HFFc6 (cell line): ENCODE measurements around the gene RPS6KC1. TPM values are rescaled to one million over a fixed set of nuclear protein-coding genes. Genes with fewer than 3 reads are reported as not detected.
A peak's percentile ranks its signal among the peaks of the same experiment; 100 is the strongest.
"Not testable (repeated sequence)": the region's sequence is repeated elsewhere in the genome, so short reads cannot be mapped to it uniquely, and the experiment has no call there.

Experiments used
- DNase-seq: peaks from one replicate; pipeline ENCODE4 v3.0.0-alpha.2; 2018
- H3K27ac Mint-ChIP-seq: 2 replicates; pipeline ENCODE4 v1.8.0; 2020; ENCODE audit warnings: mild to moderate bottlenecking, mixed read lengths
- H3K27me3 Mint-ChIP-seq: 2 replicates; pipeline ENCODE4 v1.8.0; 2021; ENCODE audit warnings: mild to moderate bottlenecking, moderate library complexity, mixed read lengths; ENCODE audit not compliant: insufficient read depth
- H3K36me3 Mint-ChIP-seq: 2 replicates; pipeline ENCODE4 v1.8.0; 2021; ENCODE audit warnings: low read depth, mixed read lengths
- H3K4me1 Mint-ChIP-seq: 2 replicates; pipeline ENCODE4 v1.8.0; 2020; ENCODE audit warnings: low read depth, mixed read lengths
- H3K4me3 Mint-ChIP-seq: 2 replicates; pipeline ENCODE4 v1.8.0; 2020; ENCODE audit warnings: mild to moderate bottlenecking, moderate library complexity, mixed read lengths
- H3K9me3 Mint-ChIP-seq: 2 replicates; pipeline ENCODE4 v1.8.0; 2020; ENCODE audit warnings: mild to moderate bottlenecking, mixed read lengths
- total RNA-seq, 6 experiments: library from RNA; stranded (reverse); fragmentation: NEBNext Ultra II Directional; extraction: Animal tissue kit (Norgen Biotek cat#: 25700); gene quantifications; 2 replicates in 1 of 6; 3 replicates in 5 of 6; pipeline ENCODE4 v1.2.3, GENCODE V29; 2021
- TF ChIP-seq, protein P1 (sequence below): fragments of 200-600 bp; sonication (generic); IDR thresholded peaks from 2 replicates; pipeline ENCODE4 v1.5.0; 2021; ENCODE audit warnings: antibody characterized with exemption, mild to moderate bottlenecking

Gene RPS6KC1
- total RNA-seq, 6 experiments from 2014 or later: 15.6 to 18.3 (median 17.3) TPM

DNA sequence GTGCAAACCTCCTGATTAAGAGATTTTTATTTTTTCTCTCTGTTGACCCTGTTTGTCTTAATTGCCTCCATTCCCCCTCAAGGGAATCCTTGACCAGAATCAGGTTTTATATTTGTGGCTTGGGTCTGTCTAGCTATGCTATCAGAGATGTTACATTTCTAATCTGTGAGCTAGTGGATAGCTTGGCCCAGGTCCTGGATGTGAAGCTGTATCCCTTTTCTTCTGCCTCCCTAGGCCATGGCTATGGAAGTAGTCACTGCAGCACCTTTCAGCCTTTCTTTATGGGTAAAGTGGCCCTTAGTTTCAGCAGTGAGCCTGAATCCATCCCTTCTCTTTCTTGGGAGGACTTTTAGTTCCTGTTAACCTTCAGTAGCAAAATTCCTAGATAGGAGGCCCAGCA is 18.4 kb upstream of the RPS6KC1 start:
- Mint-ChIP-seq H3K27ac (no peak overlapping the region), H3K27me3 (peaks cover 22% of the 10 kb centered on the region), H3K4me3 (no peak overlapping the region), H3K9me3 (no peaks in the 10 kb centered on the region), H3K4me1 (peaks cover 5% of the 10 kb centered on the region; the same call in 1 of the 2 replicates), H3K36me3 (no peaks in the 10 kb centered on the region)
- no peak for DNase-seq
- TF ChIP-seq, protein P1, sequence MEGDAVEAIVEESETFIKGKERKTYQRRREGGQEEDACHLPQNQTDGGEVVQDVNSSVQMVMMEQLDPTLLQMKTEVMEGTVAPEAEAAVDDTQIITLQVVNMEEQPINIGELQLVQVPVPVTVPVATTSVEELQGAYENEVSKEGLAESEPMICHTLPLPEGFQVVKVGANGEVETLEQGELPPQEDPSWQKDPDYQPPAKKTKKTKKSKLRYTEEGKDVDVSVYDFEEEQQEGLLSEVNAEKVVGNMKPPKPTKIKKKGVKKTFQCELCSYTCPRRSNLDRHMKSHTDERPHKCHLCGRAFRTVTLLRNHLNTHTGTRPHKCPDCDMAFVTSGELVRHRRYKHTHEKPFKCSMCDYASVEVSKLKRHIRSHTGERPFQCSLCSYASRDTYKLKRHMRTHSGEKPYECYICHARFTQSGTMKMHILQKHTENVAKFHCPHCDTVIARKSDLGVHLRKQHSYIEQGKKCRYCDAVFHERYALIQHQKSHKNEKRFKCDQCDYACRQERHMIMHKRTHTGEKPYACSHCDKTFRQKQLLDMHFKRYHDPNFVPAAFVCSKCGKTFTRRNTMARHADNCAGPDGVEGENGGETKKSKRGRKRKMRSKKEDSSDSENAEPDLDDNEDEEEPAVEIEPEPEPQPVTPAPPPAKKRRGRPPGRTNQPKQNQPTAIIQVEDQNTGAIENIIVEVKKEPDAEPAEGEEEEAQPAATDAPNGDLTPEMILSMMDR: no peak

DNA sequence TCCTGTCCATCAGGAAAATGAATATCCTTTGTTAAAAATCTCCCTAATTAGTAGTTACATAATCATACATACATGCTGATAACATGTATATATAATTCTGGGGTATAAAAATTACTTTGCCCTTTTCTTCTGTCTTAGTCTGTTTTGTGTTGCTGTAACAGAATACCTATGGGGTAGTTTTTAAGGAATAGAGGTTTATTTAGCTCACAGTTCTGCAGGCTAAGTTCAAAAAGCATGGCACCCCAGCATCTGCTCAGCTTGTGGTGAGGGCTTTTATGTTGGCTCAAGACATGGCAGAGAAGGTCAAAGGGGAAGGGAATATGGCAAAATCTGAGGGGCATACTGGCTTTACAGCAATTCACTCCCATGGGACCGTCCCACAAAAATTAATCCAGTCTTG is 16.3 kb upstream of the RPS6KC1 start:
- Mint-ChIP-seq H3K27me3 (peaks cover 17% of the 10 kb centered on the region), H3K36me3 (no peaks in the 10 kb centered on the region), H3K4me3 (no peak overlapping the region), H3K9me3 (no peaks in the 10 kb centered on the region), H3K4me1 (peaks cover 5% of the 10 kb centered on the region; the same call in 1 of the 2 replicates), H3K27ac (no peak overlapping the region)
- no peak for DNase-seq
- TF ChIP-seq, protein P1: no peak

DNA sequence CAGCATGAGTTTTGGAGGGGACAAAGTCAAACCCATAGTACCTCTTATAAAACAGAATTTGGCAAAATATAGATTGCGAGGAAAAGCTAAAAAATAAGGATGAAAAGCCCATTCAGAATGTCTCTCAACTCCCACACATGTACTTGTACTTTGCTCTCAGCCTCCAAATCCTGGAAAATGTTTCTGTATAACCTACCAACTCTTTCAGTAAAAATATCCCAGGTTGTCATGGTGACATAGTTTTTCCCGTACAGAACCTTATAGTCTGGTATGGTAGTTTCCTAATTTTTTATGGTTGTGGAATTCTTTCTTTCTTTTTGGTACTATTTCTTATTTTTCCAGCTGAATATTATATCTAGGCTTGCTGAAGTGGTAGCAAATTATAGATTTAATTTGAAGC is 15.5 kb upstream of the RPS6KC1 start:
- no peak for DNase-seq
- H3K4me3 Mint-ChIP-seq: no peak overlapping the region
- TF ChIP-seq, protein P1: no peak
- no peaks in the 10 kb centered on the region for H3K9me3 Mint-ChIP-seq
- H3K36me3 Mint-ChIP-seq: no peaks in the 10 kb centered on the region
- peaks cover 5% of the 10 kb centered on the region for H3K4me1 Mint-ChIP-seq
- H3K27ac Mint-ChIP-seq: no peak overlapping the region
- peaks cover 16% of the 10 kb centered on the region for H3K27me3 Mint-ChIP-seq

GRCh38 chr1:213041443-213041842 is 9.6 kb upstream of the RPS6KC1 start:
- H3K36me3 Mint-ChIP-seq: no peaks in the 10 kb centered on the region
- H3K4me1 Mint-ChIP-seq: peaks cover 19% of the 10 kb centered on the region
- TF ChIP-seq, protein P1: no peak
- H3K9me3 Mint-ChIP-seq: no peaks in the 10 kb centered on the region
- peaks cover 4% of the 10 kb centered on the region; the same call in 1 of the 2 replicates for H3K27me3 Mint-ChIP-seq
- peak overlapping the region; percentile 53; the same call in 1 of the 2 replicates for H3K27ac Mint-ChIP-seq
- H3K4me3 Mint-ChIP-seq: peak overlapping the region; percentile 1; the same call in 1 of the 2 replicates
- peak; percentile 63 for DNase-seq

DNA sequence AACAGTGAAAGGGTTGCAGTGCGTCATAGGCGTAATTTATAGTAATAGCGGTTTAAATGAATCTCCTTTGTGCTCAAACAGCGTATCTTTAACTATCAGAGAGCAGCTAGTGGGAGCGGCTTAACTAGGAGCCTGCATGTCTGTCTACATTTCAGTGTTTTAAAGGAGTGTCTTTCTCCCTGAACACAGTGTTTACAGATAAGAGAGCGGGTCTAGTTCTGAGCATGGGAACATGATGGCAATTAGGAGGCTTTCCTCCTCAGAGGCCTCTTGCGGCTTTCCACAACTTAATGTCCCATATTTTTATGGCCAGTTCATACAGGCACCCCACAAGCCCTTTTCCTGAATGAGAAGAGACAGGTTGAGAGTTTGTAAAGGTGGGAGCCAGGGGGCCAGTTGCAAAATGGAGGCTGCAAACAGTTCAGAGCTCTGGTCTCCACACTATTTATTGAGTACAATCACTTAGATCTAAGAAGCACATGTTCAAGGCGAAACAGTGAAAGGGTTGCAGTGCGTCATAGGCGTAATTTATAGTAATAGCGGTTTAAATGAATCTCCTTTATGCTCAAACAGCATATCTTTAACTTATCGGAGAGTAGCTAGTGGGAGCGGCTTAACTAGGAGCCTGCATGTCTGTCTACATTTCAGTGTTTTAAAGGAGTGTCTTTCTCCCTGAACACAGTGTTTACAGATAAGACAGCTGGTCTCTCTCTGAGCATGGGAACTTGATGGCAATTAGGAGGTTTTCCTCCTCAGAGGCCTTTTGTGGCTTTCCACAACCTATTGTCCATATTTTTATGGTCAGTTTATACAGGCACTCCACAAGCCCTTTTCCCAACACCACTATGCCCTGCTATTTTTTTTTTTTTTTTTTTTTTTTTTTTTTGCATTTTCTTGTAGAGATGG is 5.5 kb upstream of the RPS6KC1 start:
- H3K27me3 Mint-ChIP-seq, H3K27ac Mint-ChIP-seq, DNase-seq, H3K4me3 Mint-ChIP-seq, H3K9me3 Mint-ChIP-seq, H3K36me3 Mint-ChIP-seq: not testable (repeated sequence)
- peaks cover 39% of the 10 kb centered on the region for H3K4me1 Mint-ChIP-seq

DNA sequence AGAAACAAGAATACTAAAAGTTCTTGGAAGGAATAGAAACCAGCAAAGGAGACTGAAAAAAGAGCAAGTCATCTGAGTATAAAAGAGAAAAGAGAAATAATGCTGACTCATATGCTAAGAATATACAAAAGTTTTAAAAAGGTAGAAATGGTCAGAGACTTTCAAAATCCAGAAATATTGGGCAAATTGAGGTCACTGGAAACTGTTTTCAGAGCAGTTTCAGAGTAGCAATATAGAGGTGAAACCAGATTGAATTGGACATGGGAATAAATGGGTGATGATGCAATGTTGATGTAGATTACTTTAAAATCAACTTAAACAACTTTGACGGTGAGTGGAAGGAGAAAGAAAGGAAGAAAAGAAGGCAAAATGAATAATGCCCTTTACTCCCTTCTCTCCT is 1.8 kb upstream of the RPS6KC1 start:
- no peak for DNase-seq
- H3K4me3 Mint-ChIP-seq: no peak overlapping the region
- TF ChIP-seq, protein P1: no peak
- H3K36me3 Mint-ChIP-seq: peaks cover 10% of the 10 kb centered on the region
- no peaks in the 10 kb centered on the region; the same call in 1 of the 2 replicates for H3K27me3 Mint-ChIP-seq
- H3K4me1 Mint-ChIP-seq: peaks cover 45% of the 10 kb centered on the region
- H3K27ac Mint-ChIP-seq: no peak overlapping the region
- H3K9me3 Mint-ChIP-seq: no peaks in the 10 kb centered on the region; the same call in 1 of the 2 replicates
